PC-3 (cell line): ENCODE data around the gene MTX1. TPM values are rescaled to one million over a fixed set of nuclear protein-coding genes. Genes with fewer than 3 reads are reported as not detected.

Source experiments
- ATAC-seq: fragments of 200-7000 bp; cut with Tn5 transposase; 2 replicates; pipeline ENCODE4 v1.9.1; 2020; ENCODE audit warnings: mild to moderate bottlenecking, moderate library complexity
- BruUV-seq: library from RNA; stranded (reverse); fragments of 400-500 nt; replicated peaks from 2 replicates; lab custom pipeline; 2021; lab: Mats Ljungman, UMichigan
- CTCF ChIA-PET: fragments of 300-600 bp; sonication (Branson Sonifier 250); formaldehyde crosslinking; loops from one replicate; lab custom pipeline; 2022; ENCODE audit warnings: antibody characterized with exemption; lab: Charles Lee
- POLR2A ChIA-PET: fragments of 300-600 bp; sonication (Branson Sonifier 250); formaldehyde crosslinking; loops from one replicate; lab custom pipeline; 2022; ENCODE audit warnings: antibody characterized with exemption; ENCODE audit not compliant: unreplicated experiment; lab: Charles Lee
- DNase-seq: peaks from one replicate; pipeline ENCODE4 v3.0.0-alpha.2; 2015
- H2AFZ ChIP-seq: fragments of 300-600 bp; sonication (generic); 2 replicates; pipeline ENCODE4 v1.6.0; 2016; ENCODE audit warnings: antibody characterized with exemption, low read length
- H3F3A ChIP-seq: fragments of 300-600 bp; sonication (generic); one replicate; pipeline ENCODE4 v1.6.0; 2017; ENCODE audit warnings: antibody characterized with exemption, low read length, control low read depth, mild to moderate bottlenecking; ENCODE audit not compliant: unreplicated experiment
- H3K27ac ChIP-seq: fragments of 300-600 bp; sonication (generic); 2 replicates; pipeline ENCODE4 v1.5.1; 2016; ENCODE audit warnings: mild to moderate bottlenecking, low read length
- H3K27me3 ChIP-seq: fragments of 300-600 bp; sonication (generic); 2 replicates; pipeline ENCODE4 v1.6.1; 2016; ENCODE audit warnings: low read length, mixed read lengths
- H3K36me3 ChIP-seq: fragments of 300-600 bp; sonication (generic); 2 replicates; pipeline ENCODE4 v1.6.1; 2016; ENCODE audit warnings: low read depth, mixed run types, low read length, mixed read lengths
- H3K4me1 ChIP-seq: fragments of 300-600 bp; sonication (generic); 2 replicates; pipeline ENCODE4 v1.5.1; 2016; ENCODE audit warnings: low read length; ENCODE audit not compliant: insufficient read depth
- H3K4me2 ChIP-seq: fragments of 300-600 bp; sonication (generic); 2 replicates; pipeline ENCODE4 v1.6.0; 2016; ENCODE audit warnings: low read length
- H3K4me3 ChIP-seq: fragments of 300-600 bp; sonication (generic); 2 replicates; pipeline ENCODE4 v1.5.1; 2016; ENCODE audit warnings: mild to moderate bottlenecking, low read length, mixed read lengths
- H3K79me2 ChIP-seq: fragments of 300-600 bp; sonication (generic); 2 replicates; pipeline ENCODE4 v1.6.1; 2017; ENCODE audit warnings: low read length, mixed read lengths
- H3K9ac ChIP-seq: fragments of 300-600 bp; sonication (generic); 2 replicates; pipeline ENCODE4 v1.6.0; 2016; ENCODE audit warnings: mild to moderate bottlenecking, low read length
- H3K9me2 ChIP-seq: fragments of 300-600 bp; sonication (generic); replicated peaks from 2 replicates; pipeline ENCODE4 v1.6.1; 2016; ENCODE audit warnings: mixed run types, low read length, mixed read lengths
- H3K9me3 ChIP-seq: fragments of 300-600 bp; sonication (generic); 2 replicates; pipeline ENCODE4 v1.6.1; 2016; ENCODE audit warnings: low read length, mixed read lengths
- H4K20me1 ChIP-seq: fragments of 300-600 bp; sonication (generic); 2 replicates; pipeline ENCODE4 v1.6.1; 2016; ENCODE audit warnings: low read length, mixed read lengths
- CTCF ChIP-seq: fragments of 300-600 bp; sonication (generic); conservative IDR thresholded peaks from 2 replicates; pipeline ENCODE4 v1.5.1; 2017; ENCODE audit warnings: antibody characterized with exemption, low read depth, mild to moderate bottlenecking, low read length
- EZH2 ChIP-seq: fragments of 300-600 bp; sonication (generic); IDR thresholded peaks from one replicate; pipeline ENCODE4 v1.6.1; 2017; ENCODE audit warnings: antibody characterized with exemption, mild to moderate bottlenecking, low read length; ENCODE audit not compliant: unreplicated experiment
- EZH2phosphoT487 ChIP-seq: fragments of 300-600 bp; sonication (generic); IDR thresholded peaks from 2 replicates; pipeline ENCODE4 v1.6.1; 2018; ENCODE audit warnings: mild to moderate bottlenecking, antibody characterized with exemption, low read length, borderline replicate concordance
- intact Hi-C: fragments of 100-400 bp; cut with micrococcal nuclease; formaldehyde crosslinking; loops from 2 replicates; pipeline ENCODE4 v1.9.0; 2023
- total RNA-seq: library from RNA; depleted of rRNA; stranded (reverse); fragments of >200 nt; gene quantifications from 2 replicates; pipeline ENCODE4 v1.2.3, GENCODE V29; 2014

Gene MTX1
- total RNA-seq, 1 experiment from 2014 or later: 152 TPM

- BruUV-seq: no TSS peak
- TF ChIP-seq EZH2phosphoT487 (no peak), EZH2 (no peak), CTCF (no peak)
- Histone ChIP-seq H2AFZ (no peak overlapping the region), H3K9me2 (no peaks in the 10 kb centered on the region), H3K4me3 (no peak overlapping the region), H3K27me3 (no peaks in the 10 kb centered on the region), H3K9me3 (no peaks in the 10 kb centered on the region), H3F3A (no peaks in the 10 kb centered on the region), H3K9ac (no peak overlapping the region), H3K79me2 (peaks cover 4% of the 10 kb centered on the region; the same call in 1 of the 2 replicates), H3K36me3 (0 out of 2 replicates have a peak, but pooled peaks cover under 1% of the 10 kb centered on the region), H3K4me2 (no peak overlapping the region), H3K27ac (no peak overlapping the region), H4K20me1 (no peaks in the 10 kb centered on the region), H3K4me1 (peaks cover 27% of the 10 kb centered on the region)
- ChIA-PET CTCF (interaction anchor here (2.0 kb wide), 1 partner anchor 16 kb away, joined by 8 read pairs; no protein-coding TSS in a partner anchor), POLR2A (no interaction called here)
- no peak for DNase-seq
- no peak for ATAC-seq
- intact Hi-C loops: loop anchor here (2.0 to 5.0 kb wide), 2 partner anchors 15 to 35 kb away; no protein-coding TSS in a partner anchor
These were observed 16.6 kb upstream of the MTX1 start for GRCh38 chr1:155191904-155192303.

GRCh38 chr1:155192346-155193274 is 15.9 kb upstream of the MTX1 start:
- no TSS peak for BruUV-seq

More at GRCh38 chr1:155192346-155193274, 15.9 kb upstream of the MTX1 start:
- H3K9ac ChIP-seq: peak overlapping the region; percentile 55
- ChIA-PET CTCF (interaction anchor here (0.6 to 2.7 kb wide), 6 partner anchors 15 to 44 kb away, joined by 4 to 25 read pairs (median 8); partner anchors contain the start of genes KRTCAP2, MTX1 and THBS3), POLR2A (interaction anchor here (1.2 to 2.1 kb wide), 2 partner anchors 16 to 130 kb away, joined by 3 to 8 read pairs; partner anchors contain the start of gene MTX1)
- H3K4me3 ChIP-seq: peak overlapping the region; percentile 70
- H3K36me3 ChIP-seq: peaks cover 4% of the 10 kb centered on the region; the same call in 1 of the 2 replicates
- H3K9me3 ChIP-seq: no peaks in the 10 kb centered on the region
- DNase-seq: peak; percentile 46
- H3F3A ChIP-seq: no peaks in the 10 kb centered on the region
- intact Hi-C loops: loop anchor here (2.0 to 5.0 kb wide), 2 partner anchors 16 to 35 kb away; no protein-coding TSS in a partner anchor
- peak overlapping the region; percentile 96 for H2AFZ ChIP-seq
- H3K79me2 ChIP-seq: peaks cover 4% of the 10 kb centered on the region; the same call in 1 of the 2 replicates
- peak overlapping the region; percentile 91 for H3K4me2 ChIP-seq
- H3K9me2 ChIP-seq: no peaks in the 10 kb centered on the region
- ATAC-seq: peak; percentile 3
- no peak for TF ChIP-seq EZH2
- no peak for TF ChIP-seq EZH2phosphoT487
- no peak for TF ChIP-seq CTCF
- H3K27ac ChIP-seq: peak overlapping the region; percentile 75
- no peaks in the 10 kb centered on the region for H4K20me1 ChIP-seq
- peaks cover 27% of the 10 kb centered on the region for H3K4me1 ChIP-seq
- H3K27me3 ChIP-seq: no peaks in the 10 kb centered on the region
